HepG2 (cell line): Measurements from ENCODE around the gene SLC25A25. TPM values are rescaled to one million over a fixed set of nuclear protein-coding genes. Genes with fewer than 3 reads are reported as not detected.

ENCODE experiments used
- BRD4 ChIP-seq: sonication (generic); formaldehyde crosslinking; IDR thresholded peaks from 2 replicates; pipeline ENCODE4 v1.4.0; 2020; ENCODE audit warnings: missing genetic modification reagents
- CENPX ChIP-seq: sonication (generic); formaldehyde crosslinking; IDR thresholded peaks from 2 replicates; pipeline ENCODE4 v1.9.0; 2021; ENCODE audit warnings: mild to moderate bottlenecking, missing genetic modification reagents, moderate library complexity
- CTCF ChIP-seq: sonication (generic); formaldehyde crosslinking; IDR thresholded peaks from 2 replicates; pipeline ENCODE4 v1.5.0; 2020; ENCODE audit warnings: mild to moderate bottlenecking, missing genetic modification reagents, moderate library complexity
- IKZF1 ChIP-seq: fragments of 450-650 bp; IDR thresholded peaks from 2 replicates; pipeline ENCODE4 v1.7.1; 2016
- LBX2 ChIP-seq: sonication (generic); formaldehyde crosslinking; IDR thresholded peaks from 2 replicates; pipeline ENCODE4 v1.5.0; 2020; ENCODE audit warnings: missing genetic modification reagents, mild to moderate bottlenecking, borderline replicate concordance
- MXD3 ChIP-seq: IDR thresholded peaks from 2 replicates; pipeline ENCODE4 v1.6.1; 2016; ENCODE audit warnings: mild to moderate bottlenecking, missing biosample characterization, missing genetic modification reagents
- NFYB ChIP-seq: sonication (generic); formaldehyde crosslinking; IDR thresholded peaks from 2 replicates; pipeline ENCODE4 v1.4.0; 2020; ENCODE audit warnings: missing genetic modification reagents
- NR3C1 ChIP-seq: sonication (generic); formaldehyde crosslinking; IDR thresholded peaks from 2 replicates; pipeline ENCODE4 v1.4.0; 2020; ENCODE audit warnings: missing genetic modification reagents
- PAWR ChIP-seq: sonication (generic); formaldehyde crosslinking; IDR thresholded peaks from 2 replicates; pipeline ENCODE4 v1.4.0; 2020; ENCODE audit warnings: missing genetic modification reagents, mild to moderate bottlenecking, borderline replicate concordance
- RFXANK ChIP-seq: IDR thresholded peaks from 2 replicates; pipeline ENCODE4 v1.6.1; 2016
- SYNCRIP ChIP-seq: fragments of 200-400 bp; formaldehyde crosslinking; IDR thresholded peaks from 2 replicates; pipeline ENCODE4 v1.6.1; 2018; ENCODE audit warnings: mild to moderate bottlenecking, low read depth, low read length; ENCODE audit not compliant: insufficient read depth
- ZBTB1 ChIP-seq: sonication (generic); formaldehyde crosslinking; IDR thresholded peaks from 2 replicates; pipeline ENCODE4 v1.4.0; 2020; ENCODE audit warnings: missing genetic modification reagents, borderline replicate concordance
- ZMYM2 ChIP-seq: sonication (generic); formaldehyde crosslinking; IDR thresholded peaks from 2 replicates; pipeline ENCODE4 v1.8.0; 2022; ENCODE audit warnings: mild to moderate bottlenecking, missing genetic modification reagents
- ZMYM3 ChIP-seq: sonication (generic); formaldehyde crosslinking; IDR thresholded peaks from 2 replicates; pipeline ENCODE4 v1.5.1; 2020; ENCODE audit warnings: mild to moderate bottlenecking, missing genetic modification reagents
- ZNF549 ChIP-seq: sonication (generic); formaldehyde crosslinking; IDR thresholded peaks from 2 replicates; pipeline ENCODE4 v1.5.0; 2020; ENCODE audit warnings: missing genetic modification reagents
- ZNF577 ChIP-seq: sonication (generic); formaldehyde crosslinking; IDR thresholded peaks from 2 replicates; pipeline ENCODE4 v1.4.0; 2020; ENCODE audit warnings: mild to moderate bottlenecking, low read depth, missing genetic modification reagents, borderline replicate concordance
- ZNF720 ChIP-seq: sonication (generic); formaldehyde crosslinking; IDR thresholded peaks from 2 replicates; pipeline ENCODE4 v1.4.0; 2020; ENCODE audit warnings: missing genetic modification reagents
- ZSCAN25 ChIP-seq: sonication (generic); formaldehyde crosslinking; IDR thresholded peaks from 2 replicates; pipeline ENCODE4 v1.8.0; 2022; ENCODE audit warnings: mild to moderate bottlenecking, missing genetic modification reagents
- polyA plus RNA-seq, 8 experiments: library from polyadenylated mRNA; depleted of rRNA in 3 of 8; stranded (reverse) in 7 of 8; unstranded in 1 of 8; fragments of >200 nt; fragmentation: Illumina TruSeq in 4 of 8; extraction: Trizol in 4 of 8; gene quantifications; 2 replicates each; pipeline versions ENCODE4 v1.2.1 to v1.2.3, GENCODE V29; 2011 to 2016; ENCODE audit warnings: low read depth in 4 of 8, missing spikeins in 1 of 8, mixed read lengths in 1 of 8; ENCODE audit not compliant: insufficient read depth in 1 of 8
- total RNA-seq, 5 experiments: library from RNA; depleted of rRNA; stranded (reverse); fragments of >200 nt; fragmentation: Illumina TruSeq; extraction: Trizol; gene quantifications; 2 replicates each; pipeline ENCODE4 v1.2.3, GENCODE V29; 2016; ENCODE audit warnings: low read depth in 1 of 5
- TF ChIP-seq, protein P1 (sequence below): sonication (generic); formaldehyde crosslinking; conservative IDR thresholded peaks from 2 replicates; pipeline ENCODE4 v1.8.0; 2022; ENCODE audit warnings: missing genetic modification reagents
- TF ChIP-seq, protein P2 (sequence below): sonication (generic); formaldehyde crosslinking; IDR thresholded peaks from 2 replicates; pipeline ENCODE4 v1.4.0; 2020; ENCODE audit warnings: missing genetic modification reagents
- TF ChIP-seq, protein P3 (sequence below): sonication (generic); formaldehyde crosslinking; IDR thresholded peaks from 2 replicates; pipeline ENCODE4 v1.4.0; 2020; ENCODE audit warnings: missing genetic modification reagents

The SLC25A25 gene
- total and polyA plus RNA-seq, 2 of the 13 experiments (the other 11 are each of a cell fraction or from before 2014, with no cell fraction given): 10.5 to 24.8 TPM

DNA sequence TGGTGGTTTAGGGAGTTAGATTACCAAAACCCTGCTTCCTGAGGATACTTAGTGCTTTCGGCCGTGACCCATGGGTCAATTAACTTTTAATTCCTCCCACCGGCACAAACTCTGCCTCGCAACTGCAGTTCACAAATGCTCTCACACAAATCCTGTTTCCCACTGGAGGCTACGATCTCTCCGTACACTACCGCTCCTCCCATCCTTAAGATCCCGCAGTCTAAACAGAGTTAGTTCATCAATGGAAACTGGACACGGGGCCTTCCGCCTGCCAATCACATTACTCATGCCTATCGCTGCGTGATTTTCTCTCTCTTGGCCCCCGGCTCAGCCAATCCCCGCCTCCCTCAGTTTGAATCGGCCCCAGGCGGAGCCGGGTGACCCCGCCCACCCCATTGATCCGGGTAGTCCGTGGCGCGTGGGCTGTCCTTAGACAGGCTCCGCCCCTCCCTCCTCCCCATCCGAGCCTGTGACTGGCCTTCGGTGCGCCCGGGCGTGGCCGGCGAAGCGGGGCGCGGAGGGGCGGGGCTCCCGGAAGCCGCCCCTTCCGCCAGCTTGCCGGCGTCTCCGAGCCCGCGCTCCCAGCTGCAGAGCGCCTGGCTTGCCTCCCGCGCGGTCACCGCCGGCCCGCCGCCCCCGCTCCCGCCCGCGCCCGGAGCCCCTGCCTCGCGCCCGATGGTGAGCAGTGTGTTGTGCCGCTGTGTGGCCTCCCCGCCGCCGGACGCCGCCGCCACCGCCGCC lies at the start of gene SLC25A25 (continued):
- no peak for TF ChIP-seq NR3C1 (CRISPR knock-in tag)
- TF ChIP-seq SYNCRIP: no peak
- no peak for TF ChIP-seq LBX2 (CRISPR knock-in tag)
- TF ChIP-seq IKZF1: no peak
- no peak for TF ChIP-seq ZNF549
- TF ChIP-seq ZMYM2 (CRISPR knock-in tag): no peak
- no peak for TF ChIP-seq ZBTB1 (CRISPR knock-in tag)
- TF ChIP-seq NFYB (CRISPR knock-in tag): peak; percentile 75
- no peak for TF ChIP-seq BRD4 (CRISPR knock-in tag)
- TF ChIP-seq PAWR (CRISPR knock-in tag): no peak
- TF ChIP-seq, protein P1, sequence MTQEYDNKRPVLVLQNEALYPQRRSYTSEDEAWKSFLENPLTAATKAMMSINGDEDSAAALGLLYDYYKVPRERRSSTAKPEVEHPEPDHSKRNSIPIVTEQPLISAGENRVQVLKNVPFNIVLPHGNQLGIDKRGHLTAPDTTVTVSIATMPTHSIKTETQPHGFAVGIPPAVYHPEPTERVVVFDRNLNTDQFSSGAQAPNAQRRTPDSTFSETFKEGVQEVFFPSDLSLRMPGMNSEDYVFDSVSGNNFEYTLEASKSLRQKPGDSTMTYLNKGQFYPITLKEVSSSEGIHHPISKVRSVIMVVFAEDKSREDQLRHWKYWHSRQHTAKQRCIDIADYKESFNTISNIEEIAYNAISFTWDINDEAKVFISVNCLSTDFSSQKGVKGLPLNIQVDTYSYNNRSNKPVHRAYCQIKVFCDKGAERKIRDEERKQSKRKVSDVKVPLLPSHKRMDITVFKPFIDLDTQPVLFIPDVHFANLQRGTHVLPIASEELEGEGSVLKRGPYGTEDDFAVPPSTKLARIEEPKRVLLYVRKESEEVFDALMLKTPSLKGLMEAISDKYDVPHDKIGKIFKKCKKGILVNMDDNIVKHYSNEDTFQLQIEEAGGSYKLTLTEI (CRISPR knock-in tag): no peak
- no peak for TF ChIP-seq ZNF720 (CRISPR knock-in tag)
- TF ChIP-seq ZNF577 (CRISPR knock-in tag): no peak
- no peak for TF ChIP-seq MXD3 (CRISPR knock-in tag)
- no peak for TF ChIP-seq RFXANK (CRISPR knock-in tag)
- TF ChIP-seq CTCF (CRISPR knock-in tag): no peak
- TF ChIP-seq ZMYM3: no peak
- no peak for TF ChIP-seq CENPX (CRISPR knock-in tag)
- TF ChIP-seq, protein P2, sequence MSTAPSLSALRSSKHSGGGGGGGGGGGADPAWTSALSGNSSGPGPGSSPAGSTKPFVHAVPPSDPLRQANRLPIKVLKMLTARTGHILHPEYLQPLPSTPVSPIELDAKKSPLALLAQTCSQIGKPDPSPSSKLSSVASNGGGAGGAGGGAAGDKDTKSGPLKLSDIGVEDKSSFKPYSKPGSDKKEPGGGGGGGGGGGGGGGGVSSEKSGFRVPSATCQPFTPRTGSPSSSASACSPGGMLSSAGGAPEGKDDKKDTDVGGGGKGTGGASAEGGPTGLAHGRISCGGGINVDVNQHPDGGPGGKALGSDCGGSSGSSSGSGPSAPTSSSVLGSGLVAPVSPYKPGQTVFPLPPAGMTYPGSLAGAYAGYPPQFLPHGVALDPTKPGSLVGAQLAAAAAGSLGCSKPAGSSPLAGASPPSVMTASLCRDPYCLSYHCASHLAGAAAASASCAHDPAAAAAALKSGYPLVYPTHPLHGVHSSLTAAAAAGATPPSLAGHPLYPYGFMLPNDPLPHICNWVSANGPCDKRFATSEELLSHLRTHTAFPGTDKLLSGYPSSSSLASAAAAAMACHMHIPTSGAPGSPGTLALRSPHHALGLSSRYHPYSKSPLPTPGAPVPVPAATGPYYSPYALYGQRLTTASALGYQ: no peak
- TF ChIP-seq ZSCAN25 (CRISPR knock-in tag): no peak
- TF ChIP-seq, protein P3, sequence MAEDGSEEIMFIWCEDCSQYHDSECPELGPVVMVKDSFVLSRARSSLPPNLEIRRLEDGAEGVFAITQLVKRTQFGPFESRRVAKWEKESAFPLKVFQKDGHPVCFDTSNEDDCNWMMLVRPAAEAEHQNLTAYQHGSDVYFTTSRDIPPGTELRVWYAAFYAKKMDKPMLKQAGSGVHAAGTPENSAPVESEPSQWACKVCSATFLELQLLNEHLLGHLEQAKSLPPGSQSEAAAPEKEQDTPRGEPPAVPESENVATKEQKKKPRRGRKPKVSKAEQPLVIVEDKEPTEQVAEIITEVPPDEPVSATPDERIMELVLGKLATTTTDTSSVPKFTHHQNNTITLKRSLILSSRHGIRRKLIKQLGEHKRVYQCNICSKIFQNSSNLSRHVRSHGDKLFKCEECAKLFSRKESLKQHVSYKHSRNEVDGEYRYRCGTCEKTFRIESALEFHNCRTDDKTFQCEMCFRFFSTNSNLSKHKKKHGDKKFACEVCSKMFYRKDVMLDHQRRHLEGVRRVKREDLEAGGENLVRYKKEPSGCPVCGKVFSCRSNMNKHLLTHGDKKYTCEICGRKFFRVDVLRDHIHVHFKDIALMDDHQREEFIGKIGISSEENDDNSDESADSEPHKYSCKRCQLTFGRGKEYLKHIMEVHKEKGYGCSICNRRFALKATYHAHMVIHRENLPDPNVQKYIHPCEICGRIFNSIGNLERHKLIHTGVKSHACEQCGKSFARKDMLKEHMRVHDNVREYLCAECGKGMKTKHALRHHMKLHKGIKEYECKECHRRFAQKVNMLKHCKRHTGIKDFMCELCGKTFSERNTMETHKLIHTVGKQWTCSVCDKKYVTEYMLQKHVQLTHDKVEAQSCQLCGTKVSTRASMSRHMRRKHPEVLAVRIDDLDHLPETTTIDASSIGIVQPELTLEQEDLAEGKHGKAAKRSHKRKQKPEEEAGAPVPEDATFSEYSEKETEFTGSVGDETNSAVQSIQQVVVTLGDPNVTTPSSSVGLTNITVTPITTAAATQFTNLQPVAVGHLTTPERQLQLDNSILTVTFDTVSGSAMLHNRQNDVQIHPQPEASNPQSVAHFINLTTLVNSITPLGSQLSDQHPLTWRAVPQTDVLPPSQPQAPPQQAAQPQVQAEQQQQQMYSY: no peak
